Raji (cell line): Measurements from ENCODE around the gene IPCEF1.

Experiments
- POLR2A ChIP-seq: IDR thresholded peaks from 2 replicates; pipeline ENCODE4 v1.6.1; 2011; ENCODE audit warnings: low read depth, low read length, control low read depth; ENCODE audit not compliant: insufficient read depth

IPCEF1 gene

DNA sequence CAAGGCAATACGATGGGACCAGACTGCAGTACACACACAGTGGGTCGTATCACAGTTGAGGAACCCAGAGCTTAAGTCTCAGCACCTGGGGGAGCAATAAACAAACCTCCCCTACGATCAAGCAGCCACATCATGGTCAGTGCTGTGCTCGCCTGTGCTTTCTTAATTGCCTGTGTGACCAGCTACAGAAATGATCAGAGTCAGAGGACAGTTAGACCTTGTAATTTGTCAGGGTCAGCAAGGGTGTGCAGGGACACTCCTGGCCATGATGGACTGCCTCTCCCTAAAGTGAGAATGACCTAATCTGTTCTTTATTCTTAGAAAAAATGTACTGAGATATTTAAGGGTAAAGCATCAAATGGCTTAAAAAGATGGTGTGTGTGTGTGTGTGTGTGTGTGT, 239.1 kb downstream of the IPCEF1 start:
- no peak for TF ChIP-seq POLR2A

GRCh38 chr6:154113392-154113791, 243.2 kb downstream of the IPCEF1 start:
- no peak for TF ChIP-seq POLR2A

DNA sequence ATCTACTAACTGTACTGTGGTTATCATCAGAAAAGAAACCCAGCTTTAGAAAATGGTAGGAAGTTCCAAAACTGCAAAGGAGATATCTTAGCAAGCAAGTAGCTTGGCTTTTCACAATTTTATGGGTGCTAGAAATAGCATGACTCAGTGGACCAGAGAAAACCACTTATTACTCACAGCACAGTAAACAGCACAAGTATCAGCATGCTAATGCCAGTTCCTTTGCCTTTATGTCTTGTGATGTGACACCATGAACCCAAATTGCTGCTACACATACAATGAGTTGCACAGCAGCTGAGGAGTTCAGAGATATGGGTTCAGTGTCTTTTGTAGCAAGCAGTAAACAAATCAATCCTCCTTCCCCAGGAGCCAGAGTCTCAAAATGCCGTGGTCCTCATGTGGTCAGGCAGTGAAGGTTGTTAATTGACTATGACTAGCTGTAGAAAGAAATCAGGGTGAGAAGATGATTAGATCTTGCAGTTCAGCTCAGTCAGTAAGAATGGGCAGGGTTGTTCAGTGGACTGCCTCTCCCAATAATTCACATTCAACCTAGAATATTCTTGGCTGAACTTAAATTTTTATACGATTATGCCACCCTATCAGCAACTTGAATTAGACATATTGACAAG, 244.3 kb downstream of the IPCEF1 start:
- no peak for TF ChIP-seq POLR2A

DNA sequence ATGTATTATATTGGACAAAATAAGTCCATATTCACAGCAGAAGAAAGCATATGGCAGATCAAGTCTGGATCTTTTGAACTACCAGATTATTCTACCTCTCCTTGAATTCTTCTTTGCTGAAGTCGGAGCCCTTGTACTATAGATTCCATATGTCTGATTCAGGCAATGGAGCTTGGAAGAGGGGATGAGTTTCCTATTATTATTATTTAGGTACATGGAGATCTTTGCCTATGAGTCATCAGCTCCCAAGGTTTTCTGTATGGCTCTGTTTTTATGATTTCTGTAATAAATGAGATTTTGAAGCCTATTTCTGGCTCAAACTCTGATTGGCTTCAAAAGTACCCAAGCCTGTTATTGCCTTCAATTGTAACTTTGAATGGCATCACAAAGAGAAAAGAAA, 245.6 kb downstream of the IPCEF1 start:
- no peak for TF ChIP-seq POLR2A

GRCh38 chr6:154106251-154106650, 250.4 kb downstream of the IPCEF1 start:
- no peak for TF ChIP-seq POLR2A
